Mononuclear cell (primary cell): Measurements from ENCODE around the gene SPSB1. TPM values are rescaled to one million over a fixed set of nuclear protein-coding genes. Genes with fewer than 3 reads are reported as not detected.

Source experiments
- H3K27me3 ChIP-seq: 2 replicates; pipeline ENCODE4 v1.6.0; 2011; ENCODE audit warnings: low read length, control low read depth; ENCODE audit not compliant: insufficient read depth
- H3K4me1 ChIP-seq: 2 replicates; pipeline ENCODE4 v1.5.1; 2011; ENCODE audit warnings: mild to moderate bottlenecking, low read length, control low read depth; ENCODE audit not compliant: insufficient read depth
- H3K4me3 ChIP-seq: 2 replicates; pipeline ENCODE4 v1.5.1; 2011; ENCODE audit warnings: mild to moderate bottlenecking, low read length, moderate library complexity
- H3K9me3 ChIP-seq: 2 replicates; pipeline ENCODE4 v1.5.1; 2011; ENCODE audit warnings: low read depth, mild to moderate bottlenecking, control low read depth, low read length
- total RNA-seq: library from RNA; depleted of rRNA; stranded (reverse); fragments of >200 nt; gene quantifications from one replicate; pipeline ENCODE4 v1.2.3, GENCODE V29; 2012

SPSB1 gene
- total RNA-seq, 1 donor = 0.94 TPM

DNA sequence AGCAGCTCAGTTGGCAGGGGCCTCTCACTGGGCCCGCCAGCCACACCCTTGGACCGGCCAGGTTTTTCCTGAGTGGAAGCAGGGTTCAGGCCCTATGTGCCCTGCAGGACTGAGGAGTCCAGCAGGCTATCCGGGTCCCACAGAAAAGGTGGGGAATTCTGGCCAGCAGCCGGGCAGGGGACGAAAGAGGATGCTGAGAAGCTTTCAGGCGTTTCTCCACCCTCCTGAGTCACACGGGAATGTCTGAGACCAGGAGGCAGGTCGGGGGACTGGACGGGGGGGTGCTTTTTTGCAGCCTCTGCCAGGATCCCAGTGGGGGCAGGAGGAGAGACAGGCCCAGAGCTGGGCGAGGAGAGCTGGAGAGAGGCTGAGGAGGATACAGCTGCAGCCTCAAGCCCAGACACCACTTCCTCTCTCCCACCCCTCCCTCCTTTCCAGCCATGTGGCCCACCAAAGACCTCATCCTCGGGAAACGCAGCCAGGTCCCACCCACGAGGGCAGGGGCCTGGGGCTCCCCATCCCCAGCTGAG, 105.4 kb downstream of the SPSB1 start:
- Histone ChIP-seq H3K4me3 (no peak overlapping the region), H3K4me1 (peaks cover 15% of the 10 kb centered on the region), H3K27me3 (no peaks in the 10 kb centered on the region), H3K9me3 (no peaks in the 10 kb centered on the region)

DNA sequence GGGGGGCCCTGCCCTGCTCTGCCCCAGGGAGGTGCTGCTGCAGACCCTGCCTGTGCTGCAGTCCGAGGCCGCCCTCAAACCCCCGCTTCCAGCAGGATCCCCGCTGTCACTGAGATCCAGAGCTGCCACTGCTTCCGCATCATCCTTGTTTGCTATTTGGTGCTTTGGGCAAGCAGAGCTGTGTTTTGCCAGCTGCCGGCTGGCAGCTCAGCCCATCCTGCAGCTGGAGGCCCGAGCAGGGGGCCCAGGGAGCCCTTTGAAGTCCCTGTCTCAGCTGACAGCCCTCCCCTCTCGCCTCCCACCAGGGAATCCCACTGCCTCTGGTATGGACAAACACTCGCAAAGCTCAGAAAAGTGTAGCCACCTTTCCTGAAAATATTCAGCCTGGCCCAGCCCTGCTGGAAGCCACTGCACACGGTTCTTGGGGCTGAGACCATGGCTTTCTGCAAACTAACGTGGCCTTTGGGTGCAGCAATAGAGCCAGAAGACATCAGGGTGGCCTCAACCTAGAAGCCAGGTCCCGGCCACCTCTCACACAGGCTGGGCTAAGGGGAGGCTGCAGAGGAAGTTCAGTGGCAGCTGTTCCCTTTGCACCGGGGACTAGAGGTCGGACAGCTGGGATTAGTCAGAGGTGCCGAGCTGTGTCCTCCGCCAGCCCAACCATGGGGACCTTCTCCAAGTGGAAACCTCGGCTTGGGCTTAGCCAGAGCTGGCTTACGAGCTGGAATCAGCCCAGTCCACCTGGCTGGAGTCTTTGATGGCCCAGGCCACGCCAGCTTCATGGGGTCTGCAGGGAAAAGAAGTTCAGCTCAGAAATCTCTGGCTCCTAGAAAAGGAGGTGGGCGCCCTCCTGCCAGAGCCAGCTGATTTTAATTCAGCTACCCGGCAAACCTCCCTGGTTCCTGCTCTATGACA, 107.1 kb downstream of the SPSB1 start:
- no peak overlapping the region for H3K4me3 ChIP-seq
- no peaks in the 10 kb centered on the region for H3K27me3 ChIP-seq
- no peaks in the 10 kb centered on the region for H3K9me3 ChIP-seq
- peaks cover 15% of the 10 kb centered on the region for H3K4me1 ChIP-seq

DNA sequence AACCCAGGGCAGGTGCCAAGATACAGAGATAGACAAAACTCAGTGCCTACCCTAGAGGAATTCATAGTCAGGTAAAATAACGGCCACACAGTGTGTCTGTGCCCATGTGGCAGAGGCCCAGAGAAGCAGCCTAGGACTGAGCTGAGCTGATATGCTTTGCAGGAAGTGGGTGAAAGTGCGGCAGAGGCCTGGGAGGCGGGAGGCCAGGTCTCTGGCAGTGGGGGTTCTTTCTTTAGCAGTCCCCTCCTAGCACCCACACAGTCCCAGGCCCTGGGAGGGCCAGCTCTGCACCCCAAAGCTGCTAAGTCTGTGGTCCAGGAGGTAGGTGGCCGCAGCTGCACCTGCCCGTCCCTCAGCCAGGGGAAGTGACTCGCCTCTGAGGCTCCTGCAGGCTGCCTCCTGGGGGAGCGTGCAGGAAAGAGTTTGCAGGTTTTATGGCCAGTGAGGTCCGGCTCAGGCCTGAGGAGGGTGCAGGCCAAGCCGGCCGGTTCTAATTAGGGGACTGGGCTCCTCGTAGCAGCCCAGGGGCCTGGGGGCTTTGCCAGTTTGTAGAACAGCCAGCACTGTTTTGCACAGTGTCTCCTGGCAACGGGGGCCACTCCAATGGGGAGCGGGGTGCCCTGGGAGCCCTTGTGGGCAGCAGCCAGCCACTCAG, 107.9 kb downstream of the SPSB1 start:
- H3K27me3 ChIP-seq = no peaks in the 10 kb centered on the region
- peaks cover 15% of the 10 kb centered on the region for H3K4me1 ChIP-seq
- H3K9me3 ChIP-seq = no peaks in the 10 kb centered on the region
- H3K4me3 ChIP-seq = no peak overlapping the region

DNA sequence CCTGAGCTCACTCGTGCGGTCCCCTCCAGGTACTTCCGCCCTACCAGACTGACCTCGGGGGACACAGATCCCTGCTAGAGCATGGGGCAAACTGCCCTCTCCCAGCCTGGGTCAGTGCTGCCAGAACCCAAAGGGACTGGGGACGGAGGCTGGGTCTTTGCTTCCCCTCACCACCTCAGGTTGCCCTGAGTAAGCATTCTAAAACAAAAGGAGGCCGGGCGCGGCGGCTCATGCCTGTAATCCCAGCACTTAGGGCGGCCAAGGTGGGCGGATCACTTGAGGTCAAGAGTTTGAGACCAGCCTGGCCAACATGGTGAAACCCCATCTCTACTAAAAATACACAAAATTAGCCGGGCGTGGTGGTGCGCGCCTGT, 108.4 kb downstream of the SPSB1 start:
- Histone ChIP-seq H3K4me1 (peaks cover 15% of the 10 kb centered on the region), H3K4me3 (no peak overlapping the region), H3K27me3 (no peaks in the 10 kb centered on the region), H3K9me3 (no peaks in the 10 kb centered on the region)

DNA sequence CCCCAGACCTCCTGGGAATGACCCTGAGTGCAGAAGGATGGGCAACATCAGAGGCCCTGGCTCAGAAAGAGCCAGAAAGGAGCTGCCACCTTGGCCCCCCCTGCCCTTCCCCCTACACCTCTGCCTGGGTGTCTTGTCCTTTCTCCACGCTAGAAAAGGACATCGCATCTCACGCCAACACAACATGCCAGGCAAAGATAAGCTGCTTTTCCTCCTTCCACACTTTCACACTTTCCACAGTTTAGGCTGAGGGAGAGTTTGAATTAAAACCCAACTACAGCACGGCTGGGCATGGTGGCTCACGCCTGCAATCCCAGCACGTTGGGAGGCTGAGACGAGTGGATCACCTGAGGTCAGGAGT, 109.5 kb downstream of the SPSB1 start:
- Histone ChIP-seq H3K9me3 (no peaks in the 10 kb centered on the region), H3K4me1 (peaks cover 15% of the 10 kb centered on the region), H3K4me3 (no peak overlapping the region), H3K27me3 (no peaks in the 10 kb centered on the region)

- no peak overlapping the region for H3K4me3 ChIP-seq
- peaks cover 15% of the 10 kb centered on the region for H3K4me1 ChIP-seq
- H3K9me3 ChIP-seq = no peaks in the 10 kb centered on the region
- H3K27me3 ChIP-seq = no peaks in the 10 kb centered on the region
Observed at GRCh38 chr1:9402717-9403225, 110.1 kb downstream of the SPSB1 start.

- H3K9me3 ChIP-seq = no peaks in the 10 kb centered on the region
- H3K4me1 ChIP-seq = peaks cover 15% of the 10 kb centered on the region
- H3K4me3 ChIP-seq = no peak overlapping the region
- no peaks in the 10 kb centered on the region for H3K27me3 ChIP-seq
Observed at GRCh38 chr1:9404117-9404914, 111.6 kb downstream of the SPSB1 start.

GRCh38 chr1:9406111-9406510, 113.4 kb downstream of the SPSB1 start:
- Histone ChIP-seq H3K4me3 (no peak overlapping the region), H3K9me3 (no peaks in the 10 kb centered on the region), H3K4me1 (no peaks in the 10 kb centered on the region), H3K27me3 (no peaks in the 10 kb centered on the region)

DNA sequence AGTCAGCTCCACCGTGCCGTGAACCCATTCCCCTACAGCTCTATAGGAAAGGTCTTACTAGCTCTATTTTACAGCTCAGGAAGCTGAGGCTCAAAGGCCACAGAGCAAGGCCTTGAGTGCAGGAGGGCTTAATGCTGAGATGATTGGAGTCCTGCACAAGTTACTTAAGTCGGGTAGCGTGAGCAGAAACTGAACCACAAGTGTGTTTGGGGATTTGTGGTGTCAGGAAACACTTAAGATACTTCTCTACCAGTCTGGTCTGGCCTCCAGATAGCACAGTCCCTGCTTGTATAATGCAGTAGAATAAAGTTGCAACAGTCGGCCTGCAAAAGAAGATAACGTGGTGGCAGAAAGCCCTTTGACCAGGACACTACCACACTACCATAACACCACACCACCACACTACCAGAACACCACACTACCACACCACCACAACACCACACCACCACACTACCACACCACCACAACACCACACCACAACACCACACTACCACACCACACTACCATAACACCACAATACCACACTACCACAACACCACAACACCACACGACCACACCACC, 118.1 kb downstream of the SPSB1 start:
- no peak overlapping the region for H3K4me3 ChIP-seq
- peaks cover 17% of the 10 kb centered on the region for H3K4me1 ChIP-seq
- no peaks in the 10 kb centered on the region for H3K9me3 ChIP-seq
- no peaks in the 10 kb centered on the region for H3K27me3 ChIP-seq

DNA sequence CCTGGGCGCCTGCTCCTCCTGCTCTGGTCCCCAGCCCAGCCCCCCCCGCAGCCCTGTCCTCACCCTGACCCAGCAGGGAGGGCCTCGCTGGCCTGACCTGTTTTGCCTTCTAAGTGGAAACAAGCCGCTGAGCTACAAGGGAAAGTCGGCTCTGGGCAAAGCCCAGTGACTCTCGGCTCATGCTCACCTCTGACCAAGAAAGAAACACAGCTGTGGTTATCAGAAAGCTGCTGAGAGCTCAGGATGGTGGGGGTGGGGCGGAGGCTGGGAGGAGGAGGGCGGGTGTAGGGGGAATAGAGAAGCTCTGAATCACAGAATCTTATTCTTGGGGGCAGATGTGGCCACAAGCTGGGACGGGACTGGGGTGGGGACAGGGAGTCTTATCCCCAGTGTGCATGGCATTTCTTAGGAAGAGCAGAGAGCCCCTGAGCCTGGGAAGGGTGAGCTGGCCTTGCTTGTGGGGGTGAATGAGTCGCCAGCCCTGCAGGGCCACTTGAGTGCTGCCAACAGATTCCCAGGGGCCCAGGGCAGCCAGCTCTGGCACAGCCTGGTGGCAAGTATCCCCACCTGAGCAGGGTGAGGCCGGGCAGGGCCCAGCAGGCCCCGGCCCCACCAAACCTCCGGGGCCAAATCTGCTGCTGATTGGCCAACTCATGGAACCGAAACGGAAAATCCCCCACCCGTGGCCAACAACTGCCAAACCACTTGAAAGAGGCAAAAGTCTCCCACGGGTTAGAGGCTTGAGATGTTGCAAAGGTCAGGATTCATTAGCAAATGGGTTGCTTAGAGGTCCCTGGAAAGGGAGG, 120.6 kb downstream of the SPSB1 start:
- peaks cover 31% of the 10 kb centered on the region for H3K4me1 ChIP-seq
- no peak overlapping the region for H3K4me3 ChIP-seq
- no peaks in the 10 kb centered on the region for H3K9me3 ChIP-seq
- no peaks in the 10 kb centered on the region for H3K27me3 ChIP-seq

- Histone ChIP-seq H3K9me3 (no peaks in the 10 kb centered on the region), H3K4me1 (peaks cover 33% of the 10 kb centered on the region), H3K4me3 (no peak overlapping the region), H3K27me3 (no peaks in the 10 kb centered on the region)
Observed at GRCh38 chr1:9413877-9414213, 121.2 kb downstream of the SPSB1 start.

DNA sequence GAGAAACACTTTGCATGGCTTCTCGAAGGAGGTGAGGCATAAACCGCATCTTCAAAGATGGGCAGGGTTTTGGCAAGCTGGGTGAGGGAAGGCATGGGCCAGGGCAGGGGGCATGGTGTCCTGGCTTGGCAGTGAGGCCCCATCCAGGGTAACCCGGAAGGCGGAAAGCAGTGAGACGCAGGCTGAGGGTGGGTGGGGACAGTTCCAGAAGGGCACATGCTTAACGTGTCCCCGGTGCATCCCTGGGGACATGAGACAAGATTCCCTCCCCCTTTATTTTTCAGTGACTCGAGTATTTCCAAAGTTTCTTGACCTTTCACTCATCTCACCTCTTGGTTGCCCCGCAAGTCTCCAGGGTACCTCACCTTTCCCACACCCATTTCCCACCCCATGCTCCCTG, 123.8 kb downstream of the SPSB1 start:
- Histone ChIP-seq H3K4me3 (no peak overlapping the region), H3K27me3 (no peaks in the 10 kb centered on the region), H3K9me3 (no peaks in the 10 kb centered on the region), H3K4me1 (peaks cover 35% of the 10 kb centered on the region)

DNA sequence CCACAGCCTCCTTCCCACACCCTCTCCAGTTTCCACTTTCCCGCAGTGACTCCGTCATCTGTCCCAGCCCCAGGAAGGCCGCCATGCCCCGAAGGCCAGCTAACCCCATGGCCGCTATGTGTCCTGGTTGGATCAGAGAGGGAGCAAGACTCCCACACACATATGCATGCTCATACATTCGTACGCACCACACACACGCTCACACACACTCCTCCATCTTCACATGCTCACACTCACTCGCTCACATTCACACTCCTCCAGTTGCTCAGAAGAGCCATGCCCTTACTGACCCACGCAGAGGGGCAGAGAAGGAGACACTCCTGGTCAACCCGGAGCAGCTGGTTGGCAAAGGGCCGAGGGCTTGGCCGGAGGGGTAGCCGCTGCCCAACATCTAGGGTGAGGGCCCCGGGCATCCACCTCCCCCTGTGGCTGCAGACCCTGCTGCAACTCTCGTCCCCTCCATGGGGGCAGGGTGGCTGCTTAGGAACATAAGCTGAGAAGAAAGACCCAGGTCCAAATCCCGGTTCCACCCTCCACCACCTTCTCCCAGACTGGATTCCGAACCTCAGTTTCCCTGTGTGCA, 124.3 kb downstream of the SPSB1 start:
- no peaks in the 10 kb centered on the region for H3K9me3 ChIP-seq
- H3K4me3 ChIP-seq = no peak overlapping the region

DNA sequence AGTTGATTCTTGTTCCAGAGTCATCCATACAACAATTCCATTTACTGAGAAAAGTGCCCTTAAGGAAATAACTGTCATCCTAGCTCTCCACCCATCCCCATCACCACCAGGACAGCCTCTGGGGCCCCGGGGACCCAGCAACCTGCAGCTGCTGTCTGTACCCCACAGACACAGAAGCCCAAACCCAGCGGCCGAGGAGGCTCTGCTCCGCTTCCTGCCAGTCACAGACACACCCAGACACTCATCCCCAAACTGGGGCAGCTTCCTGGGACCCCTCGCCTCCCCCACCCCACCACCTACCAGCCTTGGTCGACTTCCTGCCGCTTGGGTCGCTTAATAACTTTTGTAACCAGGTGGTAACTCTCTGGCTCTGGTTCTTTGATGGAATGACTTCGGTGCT, 125.0 kb downstream of the SPSB1 start:
- Histone ChIP-seq H3K4me3 (no peak overlapping the region), H3K27me3 (no peaks in the 10 kb centered on the region), H3K4me1 (peaks cover 31% of the 10 kb centered on the region), H3K9me3 (no peaks in the 10 kb centered on the region)

More for the DNA sequence above, 124.3 kb downstream of the SPSB1 start:
- Histone ChIP-seq H3K4me1 (peaks cover 35% of the 10 kb centered on the region), H3K27me3 (no peaks in the 10 kb centered on the region)
